COLO668 (cell line): ENCODE results near the gene CA7.
"Not testable (repeated sequence)": the region's sequence is repeated elsewhere in the genome, so short reads cannot be mapped to it uniquely, and the experiment has no call there.

Source experiments
- DNase-seq: peaks from one replicate; lab custom pipeline; 2025; ENCODE audit not compliant: unreplicated experiment; lab: John Stamatoyannopoulos, UW

CA7 gene

GRCh38 chr16:66846266-66846665 is 2.1 kb downstream of the CA7 start:
- no peak for DNase-seq

GRCh38 chr16:66846831-66847230 is 2.6 kb downstream of the CA7 start:
- no peak for DNase-seq

GRCh38 chr16:66847533-66848067 is 3.4 kb downstream of the CA7 start:
- DNase-seq: no peak

GRCh38 chr16:66848172-66848571 is 4.0 kb downstream of the CA7 start:
- DNase-seq: no peak

GRCh38 chr16:66849021-66849420 is 4.8 kb downstream of the CA7 start:
- no peak for DNase-seq

GRCh38 chr16:66849549-66849948 is 5.3 kb downstream of the CA7 start:
- DNase-seq: no peak

GRCh38 chr16:66850115-66850815 is 6.1 kb downstream of the CA7 start:
- no peak for DNase-seq

GRCh38 chr16:66851166-66851964 is 7.2 kb downstream of the CA7 start:
- DNase-seq: no peak

- DNase-seq: no peak
Measured at GRCh38 chr16:66853261-66854139, 9.3 kb downstream of the CA7 start.

- DNase-seq: no peak
Measured at GRCh38 chr16:66856184-66856730, 12.0 kb downstream of the CA7 start.

GRCh38 chr16:66856801-66857200 is 12.6 kb downstream of the CA7 start:
- DNase-seq: no peak

GRCh38 chr16:66857437-66857836 is 13.2 kb downstream of the CA7 start:
- DNase-seq: no peak

GRCh38 chr16:66858740-66859396 is 14.7 kb downstream of the CA7 start:
- peak; percentile 32 for DNase-seq

- no peak for DNase-seq
Measured at GRCh38 chr16:66859397-66860068, 15.3 kb downstream of the CA7 start.

GRCh38 chr16:66862023-66862520 is 17.9 kb downstream of the CA7 start:
- DNase-seq: no peak

- DNase-seq: no peak
Measured at GRCh38 chr16:66863707-66864106, 19.5 kb downstream of the CA7 start.

- DNase-seq: no peak
Measured at GRCh38 chr16:66869424-66869823, 25.2 kb downstream of the CA7 start.

- DNase-seq: not testable (repeated sequence)
Measured at GRCh38 chr16:66871363-66871762, 27.1 kb downstream of the CA7 start.

- no peak for DNase-seq
Measured at GRCh38 chr16:66871840-66872239, 27.6 kb downstream of the CA7 start.

- no peak for DNase-seq
Measured at GRCh38 chr16:66872559-66872942, 28.3 kb downstream of the CA7 start.
